EL (cell line): ENCODE results near the gene ASPG.
A peak's percentile ranks its signal among the peaks of the same experiment; 100 is the strongest.

Source experiments
- DNase-seq: peaks from one replicate; pipeline ENCODE4 v3.0.0-alpha.2; 2016

The ASPG gene

GRCh38 chr14:104094709-104095425 is 9.4 kb downstream of the ASPG start:
- DNase-seq: peak; percentile 24

GRCh38 chr14:104095426-104096310 is 10.2 kb downstream of the ASPG start:
- DNase-seq: no peak

- DNase-seq: no peak
Measured at GRCh38 chr14:104096318-104096717, 10.8 kb downstream of the ASPG start.

GRCh38 chr14:104096751-104097700 is 11.5 kb downstream of the ASPG start:
- no peak for DNase-seq

DNA sequence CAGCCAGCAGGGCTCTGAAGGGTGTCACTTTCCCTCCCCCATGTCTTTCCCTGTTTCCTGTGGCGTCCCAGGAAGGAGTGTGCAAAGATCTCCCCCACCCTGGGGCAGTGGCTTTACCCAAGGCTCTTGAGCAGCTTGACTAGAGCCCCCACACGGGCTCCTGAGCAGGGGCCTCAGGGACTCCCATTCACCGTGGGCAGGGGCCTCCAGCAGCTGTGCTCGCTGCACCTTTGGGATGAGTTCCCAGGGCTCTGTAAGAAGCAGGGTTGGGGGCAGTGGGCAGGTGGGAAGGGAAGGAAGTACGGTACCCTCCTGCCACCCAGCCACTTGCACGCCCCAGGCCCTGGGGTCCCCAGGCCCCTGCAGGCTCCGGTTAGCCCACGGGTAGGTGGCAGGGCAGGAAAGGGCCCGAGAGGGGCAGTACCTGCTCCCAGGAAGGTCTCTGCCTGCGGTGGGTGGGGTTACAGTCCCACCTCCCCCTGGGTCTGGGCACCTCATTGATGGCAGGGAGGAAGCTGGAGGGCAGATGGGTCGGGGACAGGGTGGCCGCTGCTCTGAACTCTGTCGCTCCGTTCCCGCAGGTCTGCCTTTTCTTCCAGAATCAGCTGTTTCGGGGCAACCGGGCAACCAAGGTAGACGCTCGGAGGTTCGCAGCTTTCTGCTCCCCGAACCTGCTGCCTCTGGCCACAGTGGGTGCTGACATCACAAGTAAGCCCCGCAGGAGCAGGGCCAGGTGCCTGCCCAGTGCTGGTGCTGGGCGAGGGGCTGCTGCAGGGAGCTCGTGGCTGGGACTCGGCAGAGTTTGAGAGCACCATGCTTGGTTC is 13.0 kb downstream of the ASPG start:
- DNase-seq: no peak

DNA sequence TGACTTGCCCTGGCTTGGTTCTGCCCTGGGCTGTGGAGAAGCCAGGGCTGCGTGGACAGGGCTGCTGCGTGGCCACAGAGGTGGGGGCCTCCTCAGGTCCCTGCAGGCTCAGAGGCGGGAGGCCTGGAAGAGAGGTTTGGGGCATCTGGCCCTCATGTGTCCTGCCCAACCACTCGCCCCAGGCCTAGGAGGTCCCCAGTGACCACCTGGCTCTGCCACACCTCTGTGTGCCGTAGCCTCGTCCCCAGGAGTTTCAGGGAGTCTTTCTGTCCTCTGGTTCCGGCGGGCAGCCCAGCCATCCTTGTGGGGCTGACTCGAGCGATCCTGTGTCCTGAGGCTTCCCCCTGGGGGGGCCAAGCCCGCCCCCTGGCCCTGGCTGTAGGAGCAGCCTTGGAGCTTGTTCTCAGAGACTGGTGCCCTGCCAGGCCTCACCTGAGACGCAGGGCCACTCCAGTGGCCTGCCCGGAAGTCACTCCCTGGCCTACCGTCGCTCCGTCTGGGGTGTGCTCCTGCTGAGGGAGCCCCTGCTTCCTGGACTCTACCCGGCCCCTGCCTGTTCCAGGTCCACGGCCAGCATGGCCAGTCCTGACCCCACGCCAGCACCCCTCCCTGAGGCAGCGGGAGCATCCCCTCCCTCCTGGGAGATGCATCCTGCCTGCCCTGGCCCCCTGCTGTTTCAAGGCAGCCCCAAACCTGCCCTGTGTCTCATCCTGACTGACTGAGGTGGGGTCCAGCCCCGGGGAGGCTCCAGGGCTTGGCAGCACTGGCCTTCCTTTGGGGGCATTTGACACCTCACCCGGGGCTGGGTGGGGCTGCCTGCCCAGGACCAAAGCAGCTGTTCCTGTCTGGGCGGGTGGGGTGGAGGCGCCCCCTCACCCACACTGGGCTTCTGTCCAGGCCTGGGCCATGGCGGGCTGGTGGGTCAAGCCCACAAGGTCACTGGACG is 13.9 kb downstream of the ASPG start:
- DNase-seq: no peak

DNA sequence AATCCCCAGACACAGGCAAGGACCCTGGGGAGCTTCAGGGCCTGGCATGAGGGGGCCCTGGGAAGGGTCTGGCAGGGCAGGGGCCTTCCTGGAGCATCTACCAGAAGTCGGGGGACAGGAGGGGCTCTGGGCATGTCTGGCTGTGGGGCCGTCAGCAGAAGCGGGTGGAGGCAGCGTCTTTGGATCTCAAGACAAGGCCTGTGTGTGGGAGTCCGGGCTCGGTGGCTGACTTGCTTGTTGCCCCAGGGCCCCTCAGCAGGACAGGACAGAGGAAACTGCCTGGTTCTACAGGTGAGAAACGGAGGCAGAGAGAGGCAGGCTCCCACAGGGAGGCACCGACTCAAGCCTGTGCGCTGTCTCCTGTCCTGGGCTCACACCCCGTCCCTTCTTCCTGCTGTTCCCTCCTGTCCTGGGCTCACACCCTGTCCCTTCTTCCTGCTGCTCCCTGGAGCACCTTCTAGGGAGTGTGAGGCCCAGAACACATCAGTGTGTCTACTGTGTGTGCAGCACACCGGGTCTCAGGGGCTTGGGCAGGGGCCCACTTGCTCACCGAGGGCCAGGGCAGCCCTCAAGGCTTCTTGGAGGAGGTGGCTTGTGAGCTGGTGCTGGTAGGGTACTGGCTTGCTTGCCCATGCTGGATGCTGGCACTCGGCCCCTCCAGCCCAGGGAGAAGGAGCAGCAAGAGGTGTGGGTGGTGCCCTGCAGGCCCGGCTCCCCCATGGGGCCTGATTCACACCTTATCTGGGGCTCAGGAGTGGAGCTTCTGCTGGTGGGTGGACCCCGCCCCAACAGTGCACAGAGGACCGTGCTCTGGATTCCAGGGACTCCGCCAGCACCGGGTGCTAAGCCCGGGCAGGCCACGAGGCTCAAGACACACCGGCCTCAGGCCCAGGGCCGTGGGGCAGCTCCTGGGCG is 14.9 kb downstream of the ASPG start:
- no peak for DNase-seq

DNA sequence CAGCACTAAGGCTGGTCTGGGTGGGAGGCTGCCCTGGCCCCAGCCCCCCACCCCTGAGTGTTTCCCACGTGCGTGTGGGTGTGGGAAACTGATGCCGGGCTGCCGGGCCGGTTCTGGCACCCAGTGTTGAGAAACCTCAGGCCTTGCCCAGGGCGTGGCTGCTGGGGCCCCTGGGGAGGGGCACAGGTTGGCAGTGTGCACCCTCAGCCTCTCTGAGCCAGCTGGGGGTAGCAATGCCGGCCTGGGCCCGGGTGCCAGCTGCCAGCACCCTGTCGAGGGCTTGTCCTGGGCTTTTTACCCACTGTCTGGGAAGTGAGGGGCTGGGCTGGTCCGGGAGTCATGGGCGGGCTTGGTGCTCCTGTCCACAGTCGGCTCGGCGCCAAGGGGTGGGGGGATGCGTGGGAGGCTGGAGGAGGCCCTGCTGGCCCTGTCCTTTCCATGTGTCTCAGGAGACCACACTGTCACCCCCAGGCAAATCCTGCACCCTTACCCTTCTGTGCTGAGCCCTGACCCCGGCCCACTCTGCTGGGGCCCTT is 15.7 kb downstream of the ASPG start:
- DNase-seq: no peak

DNA sequence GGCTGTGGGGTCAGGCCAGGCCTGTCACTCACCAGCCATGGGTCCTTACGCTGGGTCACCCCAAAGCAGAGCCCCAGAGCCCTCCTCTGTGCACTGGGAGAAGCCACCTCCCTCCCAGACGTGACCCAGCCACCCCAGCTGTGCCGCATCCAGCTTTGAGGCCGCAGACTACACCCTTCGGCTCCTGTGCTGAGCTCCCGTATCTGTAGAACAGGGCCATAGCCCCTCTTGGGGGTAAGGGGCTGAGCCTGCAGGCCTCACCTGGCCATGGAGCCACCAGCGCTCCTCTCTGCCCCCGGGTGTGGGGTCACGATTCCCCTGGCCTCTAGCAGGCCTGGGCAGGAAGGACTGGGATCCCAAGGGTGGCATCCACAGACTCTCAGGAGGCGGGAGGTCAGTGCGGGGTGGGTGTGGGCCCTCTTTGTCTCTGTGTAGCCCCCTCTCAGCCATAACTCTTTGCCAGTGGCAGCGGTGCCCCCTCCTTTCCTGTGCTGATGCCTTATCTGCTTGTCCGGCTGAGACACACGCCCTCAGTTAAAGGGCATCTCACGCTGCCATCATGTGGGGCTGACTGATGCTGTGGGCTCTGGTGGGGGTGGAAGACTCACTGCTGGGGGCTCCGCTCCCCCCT is 16.3 kb downstream of the ASPG start:
- no peak for DNase-seq

GRCh38 chr14:104102282-104102914 is 16.9 kb downstream of the ASPG start:
- DNase-seq: no peak

DNA sequence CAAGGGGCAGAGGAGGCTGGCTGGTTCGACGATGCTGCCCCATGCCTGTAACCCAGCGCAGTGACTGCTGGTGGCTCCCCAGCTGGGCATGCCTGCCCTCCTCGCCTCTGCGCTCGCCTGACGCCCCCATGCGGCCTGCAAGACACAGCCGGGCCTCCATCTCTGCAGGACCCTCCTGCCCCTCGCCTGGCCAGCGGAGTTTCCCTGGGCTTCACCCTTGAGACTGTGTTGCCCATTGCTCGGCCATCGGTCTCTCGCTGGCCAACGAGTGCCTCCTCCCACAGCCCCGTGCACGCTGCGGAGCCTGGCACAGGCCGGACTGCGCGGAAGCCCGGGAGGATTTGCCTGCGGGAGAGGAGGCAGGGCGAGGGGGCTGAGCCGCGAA is 17.6 kb downstream of the ASPG start:
- DNase-seq: no peak

DNA sequence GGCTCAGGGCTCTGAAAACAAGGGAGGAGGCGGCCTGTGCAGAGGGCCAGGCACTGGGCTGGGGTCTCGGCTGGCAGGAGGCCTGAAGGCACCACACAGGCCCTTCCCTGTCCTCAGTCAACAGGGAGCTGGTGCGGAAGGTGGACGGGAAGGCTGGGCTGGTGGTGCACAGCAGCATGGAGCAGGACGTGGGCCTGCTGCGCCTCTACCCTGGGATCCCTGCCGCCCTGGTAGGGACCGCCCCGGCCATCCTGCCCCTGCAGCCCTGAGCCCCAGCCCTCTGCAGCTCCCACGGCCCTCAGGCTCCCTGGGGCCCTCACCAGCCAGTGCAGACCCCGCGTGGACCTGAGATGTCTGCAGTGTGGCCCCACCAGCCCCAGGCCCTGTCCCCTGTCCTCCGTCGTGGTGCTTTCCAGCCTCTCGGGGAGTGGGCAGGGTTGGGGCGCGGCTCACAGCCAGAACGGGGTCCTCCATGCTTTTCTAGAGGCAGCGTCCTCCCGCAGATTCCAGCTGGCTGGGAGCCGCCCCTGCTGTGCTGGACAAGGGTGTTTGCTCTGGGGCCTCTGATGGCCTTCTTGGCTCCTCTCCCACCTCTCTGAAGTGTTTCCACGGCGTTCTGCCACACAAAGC is 18.1 kb downstream of the ASPG start:
- no peak for DNase-seq

GRCh38 chr14:104104076-104104901 is 18.8 kb downstream of the ASPG start:
- no peak for DNase-seq

DNA sequence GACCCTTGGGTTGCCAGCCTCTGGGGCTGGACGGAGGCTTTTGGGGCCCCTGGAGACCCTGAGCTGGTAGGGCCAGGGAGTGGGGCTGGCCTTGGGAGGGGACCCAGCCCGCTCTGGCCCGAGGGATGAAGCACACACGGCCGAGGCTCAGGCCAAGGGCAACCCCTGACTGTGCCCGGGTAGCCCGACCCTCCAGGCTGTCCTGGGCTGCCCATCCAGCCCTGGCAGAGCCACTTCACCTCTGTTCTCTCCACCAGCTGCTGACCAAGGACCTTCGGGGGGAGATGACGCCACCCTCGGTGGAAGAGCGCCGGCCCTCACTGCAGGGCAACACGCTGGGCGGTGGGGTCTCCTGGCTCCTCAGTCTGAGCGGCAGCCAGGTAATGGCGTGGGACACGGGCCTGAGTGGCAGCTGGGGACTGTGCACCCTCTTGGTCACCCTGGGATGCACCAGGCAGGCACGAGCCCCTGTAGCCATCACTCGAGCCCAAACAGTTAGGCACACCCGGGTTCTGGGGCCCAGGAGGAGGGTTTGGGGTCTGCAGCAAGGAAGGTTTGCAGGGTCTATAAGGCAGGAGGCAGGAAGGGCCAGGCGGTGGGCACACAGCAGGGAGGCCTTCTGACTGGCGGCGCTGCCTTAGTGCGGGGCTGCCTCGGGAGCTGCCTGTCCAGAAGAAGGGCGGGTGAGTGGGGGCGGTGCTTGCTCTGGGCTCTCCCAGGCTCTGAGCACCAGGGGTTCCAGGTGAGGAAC is 19.7 kb downstream of the ASPG start:
- DNase-seq: no peak

GRCh38 chr14:104105822-104106470 is 20.4 kb downstream of the ASPG start:
- DNase-seq: no peak

GRCh38 chr14:104106471-104106991 is 21.0 kb downstream of the ASPG start:
- DNase-seq: no peak
